Thoracic aorta (tissue), 2 donors: ENCODE data around the gene CCDC182. TPM values are rescaled to one million over a fixed set of nuclear protein-coding genes. Genes with fewer than 3 reads are reported as not detected.
A peak's percentile ranks its signal among the peaks of the same experiment; 100 is the strongest.

ENCODE experiments used
- ATAC-seq: fragments of 150-250 bp; one replicate; pipeline ENCODE4 v1.8.0; 2017; ENCODE audit warnings: low read depth; ENCODE audit not compliant: insufficient number of reproducible peaks, low FRiP score
- DNase-seq: peaks from one replicate; pipeline ENCODE4 v3.0.0-alpha.2; 2020; ENCODE audit warnings: low spot score
- H3K27ac ChIP-seq, 2 donors: fragments of 200-600 bp; sonication (generic); 1 replicate in 1 of 2; 2 replicates in 1 of 2; pipeline ENCODE4 v1.5.1; 2016; ENCODE audit warnings: mild to moderate bottlenecking in 2 of 2, moderate library complexity in 2 of 2
- H3K27me3 ChIP-seq: fragments of 200-600 bp; sonication (generic); replicated peaks from 2 replicates; pipeline ENCODE4 v1.6.0; 2016; ENCODE audit warnings: mild to moderate bottlenecking; ENCODE audit not compliant: insufficient read depth
- H3K36me3 ChIP-seq: fragments of 200-600 bp; sonication (generic); one replicate; pipeline ENCODE4 v1.5.1; 2016
- H3K4me1 ChIP-seq, 2 donors: fragments of 200-600 bp; sonication (generic); 1 replicate in 1 of 2; 2 replicates in 1 of 2; pipeline versions ENCODE4 v1.5.1 to v1.6.0; 2016; ENCODE audit warnings: low read depth in 2 of 2, mild to moderate bottlenecking in 1 of 2; ENCODE audit not compliant: control insufficient read depth in 1 of 2
- H3K4me3 ChIP-seq: fragments of 200-600 bp; sonication (generic); 2 replicates; pipeline ENCODE4 v1.5.1; 2016; ENCODE audit warnings: mild to moderate bottlenecking
- H3K9me3 ChIP-seq: fragments of 200-600 bp; sonication (generic); 2 replicates; pipeline ENCODE4 v1.5.1; 2016
- total RNA-seq, 2 donors: library from RNA; depleted of rRNA; stranded (reverse); fragments of >200 nt; gene quantifications; one replicate each; pipeline versions ENCODE4 v1.1.0 to v1.2.3, GENCODE V29; 2016
- TF ChIP-seq, protein P1 (sequence below): fragments of 200-600 bp; sonication (generic); IDR thresholded peaks from one replicate; pipeline ENCODE4 v1.5.1; 2019; ENCODE audit warnings: antibody characterized with exemption

The CCDC182 gene
- total RNA-seq, 2 donors from 2014 or later = not detected

DNA sequence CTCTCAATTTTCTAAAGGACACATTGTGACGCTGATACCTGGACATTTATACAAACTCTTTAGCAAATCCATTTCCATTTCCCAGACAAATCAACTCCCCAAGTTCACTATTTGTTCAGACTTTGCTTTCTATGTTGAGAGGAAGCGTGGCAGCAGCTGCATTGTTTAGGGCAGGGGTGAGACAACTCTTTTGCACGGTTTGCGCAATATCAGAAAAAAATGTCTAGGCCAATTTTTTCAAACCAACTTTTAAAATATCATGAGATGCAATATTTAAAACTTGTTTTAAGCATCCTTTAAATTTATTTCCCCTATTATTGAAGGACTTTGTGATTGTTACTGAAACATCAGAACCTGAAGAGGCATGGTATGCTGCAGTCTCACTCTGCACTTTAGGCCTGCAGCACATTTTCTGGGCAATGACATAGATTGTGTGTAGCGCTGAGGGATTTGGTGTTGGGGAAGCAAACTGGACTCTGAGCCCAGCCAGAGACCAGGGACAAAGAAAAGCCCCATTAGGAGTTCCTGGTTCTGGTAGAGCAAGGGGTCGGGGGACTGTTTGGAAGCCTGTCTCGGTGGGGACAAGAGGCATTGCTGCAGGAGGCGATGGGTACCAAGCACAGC, 6.4 kb upstream of the CCDC182 start:
- TF ChIP-seq, protein P1, sequence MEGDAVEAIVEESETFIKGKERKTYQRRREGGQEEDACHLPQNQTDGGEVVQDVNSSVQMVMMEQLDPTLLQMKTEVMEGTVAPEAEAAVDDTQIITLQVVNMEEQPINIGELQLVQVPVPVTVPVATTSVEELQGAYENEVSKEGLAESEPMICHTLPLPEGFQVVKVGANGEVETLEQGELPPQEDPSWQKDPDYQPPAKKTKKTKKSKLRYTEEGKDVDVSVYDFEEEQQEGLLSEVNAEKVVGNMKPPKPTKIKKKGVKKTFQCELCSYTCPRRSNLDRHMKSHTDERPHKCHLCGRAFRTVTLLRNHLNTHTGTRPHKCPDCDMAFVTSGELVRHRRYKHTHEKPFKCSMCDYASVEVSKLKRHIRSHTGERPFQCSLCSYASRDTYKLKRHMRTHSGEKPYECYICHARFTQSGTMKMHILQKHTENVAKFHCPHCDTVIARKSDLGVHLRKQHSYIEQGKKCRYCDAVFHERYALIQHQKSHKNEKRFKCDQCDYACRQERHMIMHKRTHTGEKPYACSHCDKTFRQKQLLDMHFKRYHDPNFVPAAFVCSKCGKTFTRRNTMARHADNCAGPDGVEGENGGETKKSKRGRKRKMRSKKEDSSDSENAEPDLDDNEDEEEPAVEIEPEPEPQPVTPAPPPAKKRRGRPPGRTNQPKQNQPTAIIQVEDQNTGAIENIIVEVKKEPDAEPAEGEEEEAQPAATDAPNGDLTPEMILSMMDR = no peak
- H3K27me3 ChIP-seq = no peaks in the 10 kb centered on the region
- no peak for ATAC-seq
- no peaks in the 10 kb centered on the region for H3K36me3 ChIP-seq
- no peaks in the 10 kb centered on the region for H3K9me3 ChIP-seq
- DNase-seq = no peak
- H3K4me3 ChIP-seq = no peak overlapping the region
- no peaks in the 10 kb centered on the region for H3K4me1 ChIP-seq
- H3K27ac ChIP-seq = no peak overlapping the region

DNA sequence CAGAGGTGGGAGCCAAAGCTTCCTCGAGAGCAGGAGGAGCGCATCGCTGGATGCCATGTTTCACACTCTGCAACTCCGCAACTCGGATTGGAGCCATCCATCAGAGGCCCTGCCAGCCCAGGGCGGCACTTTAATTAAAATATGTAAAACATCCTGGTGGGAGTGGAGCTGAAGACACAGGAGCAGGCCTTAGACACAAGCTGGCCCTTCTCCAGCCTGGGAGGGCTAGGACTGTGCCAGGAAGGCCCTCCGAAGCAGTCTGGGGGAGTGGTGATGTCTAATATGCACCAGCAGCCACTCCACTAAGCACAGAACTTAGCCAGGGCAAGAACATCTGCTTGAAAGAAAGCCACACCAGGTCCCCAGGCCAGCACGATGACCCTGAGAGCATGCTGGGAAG, 5.8 kb upstream of the CCDC182 start:
- ATAC-seq (no peak), DNase-seq (no peak)
- Histone ChIP-seq H3K27me3 (no peaks in the 10 kb centered on the region), H3K27ac (no peak overlapping the region), H3K36me3 (no peaks in the 10 kb centered on the region), H3K4me3 (no peak overlapping the region), H3K4me1 (no peaks in the 10 kb centered on the region), H3K9me3 (no peaks in the 10 kb centered on the region)
- TF ChIP-seq, protein P1 = no peak

DNA sequence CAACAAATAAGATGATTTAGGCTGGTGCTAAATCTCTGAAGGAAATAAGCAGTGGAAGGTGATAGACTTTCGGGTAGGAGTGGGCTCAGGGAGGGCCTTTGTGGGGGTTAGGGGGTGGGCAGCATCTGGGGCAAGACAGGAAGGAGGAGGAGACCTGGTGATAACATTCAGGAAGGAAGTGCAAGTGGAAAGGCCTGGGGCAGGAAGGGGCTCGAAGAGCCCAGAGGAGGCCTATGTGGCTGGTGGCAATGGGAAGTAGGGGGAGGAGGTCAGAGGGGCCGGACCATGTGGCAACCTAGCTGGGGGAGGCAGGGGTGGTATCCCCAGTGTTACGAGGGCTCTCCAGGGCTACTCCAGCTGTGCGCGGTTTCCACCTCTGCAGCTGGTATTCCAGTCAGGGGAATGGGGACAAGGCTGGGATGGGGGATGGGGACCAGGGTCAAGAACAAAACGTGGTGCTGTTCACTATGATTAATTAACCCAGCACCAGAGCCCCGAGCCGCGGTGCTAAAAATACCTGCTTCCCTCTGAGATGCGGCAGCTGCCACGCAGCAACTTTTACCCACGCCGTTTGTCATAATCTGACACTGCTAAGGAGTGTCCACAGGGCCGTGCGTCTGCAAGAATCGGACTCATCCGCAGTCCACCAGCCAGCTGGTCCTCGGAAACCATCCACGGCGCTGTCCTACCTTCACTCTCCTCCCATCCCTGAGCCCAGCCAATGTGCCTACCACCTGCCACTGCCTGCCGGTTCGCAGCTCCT, 5.2 kb upstream of the CCDC182 start:
- H3K9me3 ChIP-seq = no peaks in the 10 kb centered on the region
- no peak for DNase-seq
- no peaks in the 10 kb centered on the region for H3K4me1 ChIP-seq
- no peak overlapping the region for H3K27ac ChIP-seq
- TF ChIP-seq, protein P1 = no peak
- H3K4me3 ChIP-seq = no peak overlapping the region
- ATAC-seq = no peak
- no peaks in the 10 kb centered on the region for H3K36me3 ChIP-seq
- H3K27me3 ChIP-seq = no peaks in the 10 kb centered on the region

DNA sequence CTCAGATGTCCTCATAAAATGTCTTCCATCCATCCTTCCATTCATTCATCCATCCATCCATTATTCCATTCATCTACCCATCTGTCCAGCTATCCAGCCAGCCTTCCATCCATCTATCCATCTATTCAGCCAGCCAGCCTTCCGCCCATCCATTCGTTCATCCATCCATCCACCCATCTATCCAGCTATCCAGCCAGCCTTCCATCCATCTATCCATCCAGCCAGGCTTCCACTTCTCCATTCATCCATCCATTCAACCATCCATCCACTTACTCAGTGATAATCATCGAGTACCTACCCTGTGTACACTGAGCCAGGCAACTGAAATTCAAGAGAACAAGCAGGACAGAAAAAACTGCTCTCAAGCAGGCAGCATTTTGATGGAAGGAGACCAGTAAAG, 4.6 kb upstream of the CCDC182 start:
- no peaks in the 10 kb centered on the region for H3K9me3 ChIP-seq
- H3K4me3 ChIP-seq = no peak overlapping the region
- H3K27me3 ChIP-seq = no peaks in the 10 kb centered on the region
- H3K4me1 ChIP-seq = no peaks in the 10 kb centered on the region
- no peak for DNase-seq
- no peak overlapping the region for H3K27ac ChIP-seq
- H3K36me3 ChIP-seq = no peaks in the 10 kb centered on the region
- ATAC-seq = no peak
- TF ChIP-seq, protein P1 = no peak

DNA sequence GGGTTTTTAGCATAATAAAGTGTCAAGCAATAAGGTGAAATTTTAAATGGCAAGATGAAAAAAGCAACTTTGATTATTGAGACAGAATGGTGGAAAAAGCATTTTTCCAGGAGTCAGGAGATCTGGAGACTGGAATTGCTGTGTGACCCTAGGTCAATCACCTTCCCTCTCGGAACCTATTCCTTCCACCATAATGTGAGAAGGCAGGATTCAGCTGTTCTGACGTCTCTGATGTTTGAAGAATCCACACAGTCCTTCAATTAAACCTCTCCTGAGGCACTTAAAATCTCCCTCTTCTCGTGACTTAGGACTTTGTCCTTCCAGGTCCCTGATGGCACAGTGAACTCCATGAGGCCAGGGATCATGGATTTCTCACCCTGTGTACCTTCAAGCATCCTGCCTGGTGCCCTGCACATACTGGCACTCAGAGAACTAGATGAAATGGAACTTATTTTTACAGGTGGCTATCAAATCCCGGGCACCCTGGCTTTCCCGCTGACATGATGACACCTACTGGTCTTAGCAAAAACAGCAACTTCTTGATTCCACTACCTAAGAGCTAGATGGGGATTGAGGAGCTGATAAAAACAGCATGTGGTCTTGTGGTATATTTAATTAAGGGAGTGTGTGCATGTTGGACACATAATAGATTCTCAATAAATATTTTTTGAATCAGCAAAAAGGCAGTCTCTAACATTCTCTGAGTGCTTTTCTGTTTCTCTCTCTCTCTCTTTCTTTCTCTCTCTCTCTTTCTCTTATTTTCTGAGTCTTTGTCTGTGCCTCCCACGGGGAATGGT, 2.3 kb upstream of the CCDC182 start:
- TF ChIP-seq, protein P1 = peak; percentile 55
- Histone ChIP-seq H3K9me3 (no peaks in the 10 kb centered on the region), H3K4me3 (no peak overlapping the region), H3K4me1 (no peaks in the 10 kb centered on the region), H3K27me3 (no peaks in the 10 kb centered on the region), H3K27ac (no peak overlapping the region), H3K36me3 (no peaks in the 10 kb centered on the region)
- ATAC-seq = no peak
- DNase-seq = no peak
